Right atrium auricular region (tissue), 2 donors: ENCODE data around the gene ICA1L. TPM values are rescaled to one million over a fixed set of nuclear protein-coding genes. Genes with fewer than 3 reads are reported as not detected.
"Not testable (repeated sequence)": the region's sequence is repeated elsewhere in the genome, so short reads cannot be mapped to it uniquely, and the experiment has no call there.

Source experiments
- DNase-seq: peaks from one replicate; pipeline ENCODE4 v3.0.0-alpha.2; 2019; ENCODE audit warnings: low spot score
- H3K27ac ChIP-seq, 2 donors: fragments of 200-600 bp; sonication (generic); 1 replicate in 1 of 2; 2 replicates in 1 of 2; pipeline ENCODE4 v1.5.1; 2016 to 2019
- H3K27me3 ChIP-seq, 2 donors: fragments of 200-600 bp; sonication (generic); one replicate each; pipeline versions ENCODE4 v1.5.1 to v1.6.0; 2017 to 2019
- H3K36me3 ChIP-seq: fragments of 200-600 bp; sonication (generic); one replicate; pipeline ENCODE4 v1.5.1; 2016
- H3K4me1 ChIP-seq, 2 donors: fragments of 200-600 bp; sonication (generic); one replicate each; pipeline versions ENCODE4 v1.5.1 to v1.6.0; 2017 to 2019
- H3K4me3 ChIP-seq, 2 donors: fragments of 200-600 bp; sonication (generic); 1 replicate in 1 of 2; 2 replicates in 1 of 2; pipeline ENCODE4 v1.5.1; 2017 to 2019; ENCODE audit warnings: mild to moderate bottlenecking in 1 of 2, moderate library complexity in 1 of 2
- H3K9me3 ChIP-seq, 2 donors: fragments of 200-600 bp; sonication (generic); one replicate each; pipeline ENCODE4 v1.5.1; 2019
- CTCF ChIP-seq, 2 donors: fragments of 200-600 bp; sonication (generic); IDR thresholded peaks; one replicate each; pipeline ENCODE4 v1.5.1; 2019; ENCODE audit warnings: antibody characterized with exemption in 2 of 2
- total RNA-seq, 2 donors: library from RNA; depleted of rRNA; stranded (reverse); fragments of >200 nt; gene quantifications; one replicate each; pipeline ENCODE4 v1.1.0, GENCODE V29; 2016

ICA1L gene
- total RNA-seq, 2 donors from 2014 or later = 8.6 to 8.9 TPM

DNA sequence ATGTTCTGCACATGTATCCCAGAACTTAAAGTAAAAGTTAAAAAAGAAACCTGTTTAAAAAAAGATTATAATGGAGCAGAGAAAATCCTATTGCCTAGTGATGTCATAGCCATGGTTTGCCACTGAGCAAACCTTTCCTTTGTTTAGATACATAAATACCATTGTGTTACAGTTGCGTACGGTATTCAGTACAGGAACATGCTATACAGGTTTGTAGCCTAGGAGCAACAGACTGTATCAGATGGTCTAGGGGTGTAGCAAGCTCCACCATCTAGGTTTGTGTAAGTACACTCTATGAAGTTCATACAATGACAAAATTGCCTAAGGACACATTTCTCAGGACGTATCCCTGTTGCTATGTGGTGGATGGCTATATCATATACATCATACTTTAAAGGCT, 13.0 kb downstream of the ICA1L start:
- Histone ChIP-seq H3K27me3 (no peaks in the 10 kb centered on the region), H3K4me1 (no peaks in the 10 kb centered on the region), H3K36me3 (no peaks in the 10 kb centered on the region), H3K27ac (no peak overlapping the region), H3K4me3 (no peak overlapping the region), H3K9me3 (peaks cover 0 to 6% of the 10 kb centered on the region in 2 donors)
- no peak for TF ChIP-seq CTCF (IDR thresholded peaks at IDR 0.05)
- no peak for DNase-seq

DNA sequence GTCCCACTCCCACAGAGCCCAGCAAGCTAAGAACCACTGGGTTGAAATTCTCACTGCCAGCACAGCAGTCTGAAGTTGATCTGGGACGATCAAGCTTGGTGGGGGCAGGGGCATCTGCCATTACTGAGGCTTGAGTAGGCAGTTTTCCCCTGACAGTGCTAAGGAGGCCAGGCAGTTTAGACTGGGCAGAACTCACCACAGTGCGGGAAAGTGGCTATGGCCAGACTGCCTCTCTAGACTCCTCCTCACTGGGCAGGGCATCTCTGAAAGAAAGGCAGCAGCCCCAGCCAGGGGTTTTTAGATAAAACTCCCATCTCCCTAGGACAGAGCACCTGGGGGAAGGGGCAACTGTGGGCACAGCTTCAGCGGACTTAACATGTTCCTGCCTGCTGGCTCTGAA, 22.2 kb downstream of the ICA1L start:
- DNase-seq = not testable (repeated sequence)

DNA sequence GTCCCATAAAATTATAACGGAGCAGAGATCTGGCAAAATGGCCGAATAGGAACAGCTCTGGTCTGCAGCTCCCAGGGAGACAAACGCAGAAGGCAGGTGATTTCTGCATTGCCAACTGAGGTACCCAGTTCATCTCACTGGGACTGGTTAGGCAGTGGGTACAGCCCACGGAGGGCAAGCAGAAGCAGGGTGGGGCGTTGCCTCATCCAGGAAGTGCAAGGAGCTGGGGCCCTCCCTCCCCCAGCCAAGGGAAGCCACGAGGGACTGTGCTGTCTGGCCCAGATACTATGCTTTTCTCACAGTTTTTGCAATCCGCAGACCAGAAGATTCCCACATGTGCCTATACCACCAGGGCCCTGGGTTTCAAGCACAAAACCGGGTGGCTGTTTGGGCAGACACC, 22.8 kb downstream of the ICA1L start:
- Histone ChIP-seq H3K27ac (no peak overlapping the region), H3K36me3 (no peaks in the 10 kb centered on the region), H3K4me1 (no peaks in the 10 kb centered on the region), H3K9me3 (no peaks in the 10 kb centered on the region), H3K4me3 (no peak overlapping the region), H3K27me3 (no peaks in the 10 kb centered on the region)
- no peak for DNase-seq
- TF ChIP-seq CTCF (IDR thresholded peaks at IDR 0.05) = no peak

More for the DNA sequence above, 22.2 kb downstream of the ICA1L start:
- H3K36me3 ChIP-seq, H3K27ac ChIP-seq, H3K4me1 ChIP-seq, H3K9me3 ChIP-seq, H3K27me3 ChIP-seq, H3K4me3 ChIP-seq: not testable (repeated sequence)

GRCh38 chr2:202847693-202848524, 23.7 kb downstream of the ICA1L start:
- H3K27ac ChIP-seq = no peak overlapping the region
- TF ChIP-seq CTCF (IDR thresholded peaks at IDR 0.05) = no peak
- H3K27me3 ChIP-seq = no peaks in the 10 kb centered on the region
- H3K36me3 ChIP-seq = no peaks in the 10 kb centered on the region
- DNase-seq = no peak
- no peak overlapping the region for H3K4me3 ChIP-seq
- H3K4me1 ChIP-seq = no peaks in the 10 kb centered on the region
- H3K9me3 ChIP-seq = peaks cover 0 to 4% of the 10 kb centered on the region in 2 donors

DNA sequence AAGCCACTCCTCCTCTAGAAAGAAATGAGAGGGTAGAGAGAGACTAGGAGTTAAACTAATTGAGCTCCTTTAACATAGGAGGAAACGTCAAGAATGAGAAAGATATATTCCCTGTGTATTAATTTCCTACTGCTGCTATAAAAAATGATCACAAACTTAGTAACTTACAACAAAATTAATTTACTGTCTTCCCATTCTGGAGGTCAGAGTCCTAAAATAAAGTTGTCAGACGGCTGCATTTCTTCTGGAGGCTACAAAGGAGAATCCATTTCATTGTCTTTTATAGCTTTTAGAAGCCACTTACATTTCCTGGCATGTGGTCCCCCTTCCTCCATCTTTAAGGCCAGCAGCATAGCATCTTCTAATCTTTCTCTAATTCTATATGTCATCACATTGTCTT, 26.9 kb downstream of the ICA1L start:
- TF ChIP-seq CTCF (IDR thresholded peaks at IDR 0.05) = no peak
- H3K4me1 ChIP-seq = no peaks in the 10 kb centered on the region
- no peaks in the 10 kb centered on the region for H3K36me3 ChIP-seq
- H3K27ac ChIP-seq = no peak overlapping the region
- peaks cover 0 to 17% of the 10 kb centered on the region in 2 donors for H3K9me3 ChIP-seq
- no peaks in the 10 kb centered on the region for H3K27me3 ChIP-seq
- no peak overlapping the region for H3K4me3 ChIP-seq
- DNase-seq = no peak

- H3K4me1 ChIP-seq = no peaks in the 10 kb centered on the region
- DNase-seq = no peak
- peaks cover 0 to 17% of the 10 kb centered on the region in 2 donors for H3K9me3 ChIP-seq
- TF ChIP-seq CTCF (IDR thresholded peaks at IDR 0.05) = no peak
- no peak overlapping the region for H3K4me3 ChIP-seq
- no peak overlapping the region for H3K27ac ChIP-seq
- no peaks in the 10 kb centered on the region for H3K27me3 ChIP-seq
- H3K36me3 ChIP-seq = no peaks in the 10 kb centered on the region
Observed at GRCh38 chr2:202842690-202843089, 28.9 kb downstream of the ICA1L start.
